Tibial nerve (tissue), 4 donors: Measurements from ENCODE around the gene FAM20A. TPM values are rescaled to one million over a fixed set of nuclear protein-coding genes. Genes with fewer than 3 reads are reported as not detected.
A peak's percentile ranks its signal among the peaks of the same experiment; 100 is the strongest.

Experiments
- DNase-seq, 2 donors: peaks; one replicate each; pipeline ENCODE4 v3.0.0-alpha.2; 2019; ENCODE audit warnings: low spot score in 2 of 2
- H3K27ac ChIP-seq, 4 donors: fragments of 200-600 bp; sonication (generic) in 3 of 4; one replicate each; pipeline ENCODE4 v1.5.1; 2017 to 2019; ENCODE audit warnings: mild to moderate bottlenecking in 1 of 4
- H3K27me3 ChIP-seq, 2 donors: fragments of 200-600 bp; sonication (generic) in 1 of 2; one replicate each; pipeline versions ENCODE4 v1.5.1 to v1.6.0; 2017 to 2019
- H3K36me3 ChIP-seq, 3 donors: fragments of 200-600 bp; sonication (generic); one replicate each; pipeline ENCODE4 v1.5.1; 2018 to 2019
- H3K4me1 ChIP-seq, 4 donors: fragments of 200-600 bp; sonication (generic) in 3 of 4; one replicate each; pipeline ENCODE4 v1.5.1; 2017 to 2019
- H3K4me3 ChIP-seq, 4 donors: fragments of 200-600 bp; sonication (generic) in 3 of 4; one replicate each; pipeline ENCODE4 v1.5.1; 2017 to 2019; ENCODE audit warnings: mild to moderate bottlenecking in 1 of 4, moderate library complexity in 1 of 4
- H3K9me3 ChIP-seq, 4 donors: fragments of 200-600 bp; sonication (generic) in 3 of 4; one replicate each; pipeline ENCODE4 v1.5.1; 2017 to 2019
- EP300 ChIP-seq, 2 donors: sonication (generic); formaldehyde crosslinking; IDR thresholded peaks; one replicate each; pipeline ENCODE4 v1.6.1; 2017; ENCODE audit warnings: antibody characterized with exemption in 2 of 2, mild to moderate bottlenecking in 1 of 2
- POLR2A ChIP-seq, 2 donors: fragments of 450-650 bp; IDR thresholded peaks; one replicate each; pipeline ENCODE4 v1.6.1; 2017; ENCODE audit warnings: antibody characterized with exemption in 2 of 2, mild to moderate bottlenecking in 2 of 2, moderate library complexity in 2 of 2
- WGBS, 2 donors: methylation state at CpG; one replicate each; pipeline ENCODE4 v1.1.5; 2018; 5-methylcytosine and 5-hydroxymethylcytosine counted together
- total RNA-seq, 4 donors: library from RNA; depleted of rRNA; stranded (reverse); fragments of >200 nt; gene quantifications; one replicate each; pipeline ENCODE4 v1.1.0, GENCODE V29; 2016
- TF ChIP-seq, protein P1 (sequence below), 5 experiments: fragments of 200-600 bp in 3 of 5; fragments of 450-650 bp in 2 of 5; sonication (generic) in 3 of 5; IDR thresholded peaks; one replicate each; pipeline ENCODE4 v1.5.1; 2016 to 2019; ENCODE audit warnings: antibody characterized with exemption in 5 of 5, mild to moderate bottlenecking in 3 of 5, moderate library complexity in 2 of 5

The FAM20A gene
- total RNA-seq, 4 donors from 2014 or later: 9.4 to 104 (median 25.7) TPM

DNA sequence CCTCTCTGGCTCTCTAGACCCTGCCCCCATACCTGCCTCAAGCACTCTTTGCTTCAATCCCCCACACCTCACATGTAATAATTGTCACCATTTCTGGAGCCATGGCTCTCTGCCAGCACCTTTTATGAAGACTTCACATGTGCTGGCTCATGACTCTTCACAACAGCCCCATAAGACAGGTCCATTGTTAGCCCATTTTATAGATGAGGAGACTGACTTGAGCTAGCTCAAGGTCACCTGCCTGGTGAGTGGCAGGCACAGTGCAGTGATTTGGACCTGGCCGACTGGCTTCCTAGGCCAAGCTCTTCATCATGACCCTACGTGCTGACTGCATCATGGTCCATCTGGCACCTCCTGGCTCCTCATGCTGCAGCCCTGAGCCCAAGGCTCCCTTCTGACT lies 25.0 kb downstream of the FAM20A start:
- TF ChIP-seq POLR2A (IDR thresholded peaks at IDR 0.05): no peak
- TF ChIP-seq, protein P1, sequence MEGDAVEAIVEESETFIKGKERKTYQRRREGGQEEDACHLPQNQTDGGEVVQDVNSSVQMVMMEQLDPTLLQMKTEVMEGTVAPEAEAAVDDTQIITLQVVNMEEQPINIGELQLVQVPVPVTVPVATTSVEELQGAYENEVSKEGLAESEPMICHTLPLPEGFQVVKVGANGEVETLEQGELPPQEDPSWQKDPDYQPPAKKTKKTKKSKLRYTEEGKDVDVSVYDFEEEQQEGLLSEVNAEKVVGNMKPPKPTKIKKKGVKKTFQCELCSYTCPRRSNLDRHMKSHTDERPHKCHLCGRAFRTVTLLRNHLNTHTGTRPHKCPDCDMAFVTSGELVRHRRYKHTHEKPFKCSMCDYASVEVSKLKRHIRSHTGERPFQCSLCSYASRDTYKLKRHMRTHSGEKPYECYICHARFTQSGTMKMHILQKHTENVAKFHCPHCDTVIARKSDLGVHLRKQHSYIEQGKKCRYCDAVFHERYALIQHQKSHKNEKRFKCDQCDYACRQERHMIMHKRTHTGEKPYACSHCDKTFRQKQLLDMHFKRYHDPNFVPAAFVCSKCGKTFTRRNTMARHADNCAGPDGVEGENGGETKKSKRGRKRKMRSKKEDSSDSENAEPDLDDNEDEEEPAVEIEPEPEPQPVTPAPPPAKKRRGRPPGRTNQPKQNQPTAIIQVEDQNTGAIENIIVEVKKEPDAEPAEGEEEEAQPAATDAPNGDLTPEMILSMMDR (IDR thresholded peaks at IDR 0.05): no peak
- TF ChIP-seq EP300 (IDR thresholded peaks at IDR 0.05): no peak
- peak overlapping the region in 1 of 4 donors; percentile 60 for H3K27ac ChIP-seq
- no peak for DNase-seq

DNA sequence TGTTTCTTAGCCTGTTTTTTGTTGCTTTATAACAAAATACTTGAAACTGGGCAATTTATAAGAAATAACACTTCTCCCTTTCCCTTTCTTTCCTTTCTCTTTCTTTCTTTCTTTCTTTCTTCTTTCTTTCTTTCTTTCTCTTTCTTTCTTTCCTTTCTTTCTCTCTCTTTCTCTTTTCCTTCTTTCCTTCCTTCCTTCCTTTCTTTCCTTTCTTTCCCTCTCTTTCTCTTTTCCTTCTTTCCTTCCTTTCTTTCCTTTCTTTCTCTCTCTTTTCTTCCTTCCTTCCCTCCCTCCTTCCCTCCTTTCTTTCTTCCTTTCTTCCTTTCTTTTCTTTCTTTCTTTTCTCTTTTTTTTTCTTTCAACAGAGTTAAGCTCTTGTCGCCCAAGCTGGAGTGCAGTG lies 27.8 kb downstream of the FAM20A start:
- no peaks in the 10 kb centered on the region for H3K9me3 ChIP-seq
- DNase-seq: no peak
- H3K27me3 ChIP-seq: no peaks in the 10 kb centered on the region
- H3K36me3 ChIP-seq: no peaks in the 10 kb centered on the region
- 94 to 100% methylated on average over 1 of the region's 1 CpG for WGBS, 2 donors
- no peak overlapping the region for H3K4me3 ChIP-seq
- no peak overlapping the region for H3K27ac ChIP-seq
- TF ChIP-seq, protein P1 (IDR thresholded peaks at IDR 0.05): no peak
- TF ChIP-seq POLR2A (IDR thresholded peaks at IDR 0.05): no peak
- TF ChIP-seq EP300 (IDR thresholded peaks at IDR 0.05): no peak
- peaks cover 0 to 19% (median 9%) of the 10 kb centered on the region in 4 donors for H3K4me1 ChIP-seq

More for the DNA sequence above, 25.0 kb downstream of the FAM20A start:
- H3K9me3 ChIP-seq: no peaks in the 10 kb centered on the region
- no peak overlapping the region for H3K4me3 ChIP-seq
- H3K36me3 ChIP-seq: no peaks in the 10 kb centered on the region
- no peaks in the 10 kb centered on the region for H3K27me3 ChIP-seq
- 95 to 100% methylated on average over 2 of the region's 2 CpGs for WGBS, 2 donors
- H3K4me1 ChIP-seq: peaks cover 0 to 44% (median 26%) of the 10 kb centered on the region in 4 donors

DNA sequence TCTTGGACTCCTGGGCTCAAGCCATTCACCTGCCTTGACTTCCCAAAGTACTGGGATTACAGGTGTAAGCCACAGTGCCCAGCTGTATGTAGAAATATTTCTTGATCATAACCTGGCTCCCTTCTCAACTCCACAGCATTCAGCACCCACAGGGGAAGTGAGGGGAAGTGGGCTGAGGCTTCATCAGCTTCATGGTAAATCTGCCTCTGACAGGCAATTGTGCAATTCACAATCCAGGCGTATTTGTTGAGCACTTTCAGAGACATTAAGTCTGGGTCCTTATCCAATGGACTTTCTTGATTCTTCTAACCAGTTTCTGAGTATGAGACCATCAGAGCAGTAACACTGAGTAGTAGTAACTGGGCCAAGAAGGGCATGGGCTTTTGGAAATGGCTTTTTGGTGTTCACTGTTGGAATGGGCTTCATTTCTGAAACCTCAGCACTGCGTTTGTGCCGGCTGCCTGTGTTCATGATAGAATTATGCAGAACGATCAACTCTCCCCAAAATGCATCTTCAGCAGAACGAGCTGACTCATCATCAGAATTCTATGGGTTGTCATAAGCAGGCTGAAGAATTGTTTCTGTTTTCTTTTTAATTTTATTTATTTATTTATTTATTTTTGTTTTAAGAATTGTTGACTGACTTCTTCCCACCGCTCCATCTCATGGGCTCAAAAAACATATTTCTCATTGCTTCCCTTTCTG lies 28.9 kb downstream of the FAM20A start:
- no peak for DNase-seq
- H3K4me1 ChIP-seq: peaks cover 0 to 14% (median 6%) of the 10 kb centered on the region in 4 donors
- H3K9me3 ChIP-seq: no peaks in the 10 kb centered on the region
- WGBS, 2 donors: 84 to 92% methylated on average over 6 of the region's 6 CpGs
- H3K27me3 ChIP-seq: no peaks in the 10 kb centered on the region
- no peak for TF ChIP-seq POLR2A (IDR thresholded peaks at IDR 0.05)
- TF ChIP-seq, protein P1 (IDR thresholded peaks at IDR 0.05): no peak
- TF ChIP-seq EP300 (IDR thresholded peaks at IDR 0.05): no peak
- H3K36me3 ChIP-seq: no peaks in the 10 kb centered on the region
- no peak overlapping the region for H3K4me3 ChIP-seq
- no peak overlapping the region for H3K27ac ChIP-seq

- H3K27me3 ChIP-seq: no peaks in the 10 kb centered on the region
- peaks cover 0 to 18% (median 6%) of the 10 kb centered on the region in 4 donors for H3K4me1 ChIP-seq
- WGBS, 2 donors: 54 to 65% methylated on average over 1 of the region's 1 CpG
- H3K36me3 ChIP-seq: no peaks in the 10 kb centered on the region
- H3K9me3 ChIP-seq: no peaks in the 10 kb centered on the region
- no peak overlapping the region for H3K4me3 ChIP-seq
- no peak for DNase-seq
- H3K27ac ChIP-seq: no peak overlapping the region
- TF ChIP-seq POLR2A (IDR thresholded peaks at IDR 0.05): no peak
- TF ChIP-seq EP300 (IDR thresholded peaks at IDR 0.05): no peak
- TF ChIP-seq, protein P1 (IDR thresholded peaks at IDR 0.05): no peak
These were observed 30.6 kb downstream of the FAM20A start for GRCh38 chr17:68570526-68570925.

- H3K4me3 ChIP-seq: no peak overlapping the region
- H3K27me3 ChIP-seq: no peaks in the 10 kb centered on the region
- DNase-seq: no peak
- no peaks in the 10 kb centered on the region for H3K9me3 ChIP-seq
- H3K36me3 ChIP-seq: no peaks in the 10 kb centered on the region
- no peak for TF ChIP-seq EP300 (IDR thresholded peaks at IDR 0.05)
- no peak for TF ChIP-seq POLR2A (IDR thresholded peaks at IDR 0.05)
- TF ChIP-seq, protein P1 (IDR thresholded peaks at IDR 0.05): no peak
- peaks cover 0 to 20% (median 6%) of the 10 kb centered on the region in 4 donors for H3K4me1 ChIP-seq
- H3K27ac ChIP-seq: no peak overlapping the region
These were observed 31.8 kb downstream of the FAM20A start for GRCh38 chr17:68569346-68569745.
